Activated naive CD4-positive, alpha-beta T cell treated with anti-CD3 and anti-CD28 coated beads, Interleukin-2, amount 50 U/mL, for 24 hours (primary cell): ENCODE results near the gene NOS1AP.

Experiments used
- H3K27ac Mint-ChIP-seq: one replicate; pipeline ENCODE4 v1.8.0; 2021; ENCODE audit warnings: mild to moderate bottlenecking, mixed read lengths
- H3K27me3 Mint-ChIP-seq: one replicate; pipeline ENCODE4 v1.8.0; 2021; ENCODE audit warnings: mixed read lengths
- H3K36me3 Mint-ChIP-seq: one replicate; pipeline ENCODE4 v1.8.0; 2021; ENCODE audit warnings: mixed read lengths
- H3K4me1 Mint-ChIP-seq: one replicate; pipeline ENCODE4 v1.8.0; 2021; ENCODE audit warnings: mixed read lengths
- H3K4me3 Mint-ChIP-seq: one replicate; pipeline ENCODE4 v1.8.0; 2021; ENCODE audit warnings: mild to moderate bottlenecking, mixed read lengths
- H3K9me3 Mint-ChIP-seq: one replicate; pipeline ENCODE4 v1.8.0; 2021; ENCODE audit warnings: mixed read lengths

The NOS1AP gene

DNA sequence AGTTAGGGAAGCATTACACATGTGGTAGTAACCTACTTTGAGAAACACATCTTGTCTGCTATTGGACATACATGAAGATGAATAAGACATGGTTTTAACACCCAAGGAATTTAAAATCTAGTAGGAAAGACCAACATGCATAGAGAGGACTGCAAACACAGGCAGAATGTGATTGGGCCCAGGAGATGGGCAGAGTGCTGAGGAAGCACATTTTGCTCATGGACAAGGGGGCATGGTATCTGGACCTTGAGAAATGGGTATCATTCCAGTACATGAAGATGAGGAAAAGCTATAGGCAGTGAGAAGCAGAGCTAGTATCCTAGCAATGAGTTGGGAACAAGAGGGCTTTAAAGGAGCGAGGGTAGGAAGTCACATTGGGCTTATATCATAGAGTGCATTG lies 164.4 kb downstream of the NOS1AP start:
- no peak overlapping the region for H3K4me3 Mint-ChIP-seq
- H3K27ac Mint-ChIP-seq, result no peak overlapping the region
- no peaks in the 10 kb centered on the region for H3K36me3 Mint-ChIP-seq
- H3K4me1 Mint-ChIP-seq, result no peaks in the 10 kb centered on the region
- H3K27me3 Mint-ChIP-seq, result peaks cover 13% of the 10 kb centered on the region
- no peaks in the 10 kb centered on the region for H3K9me3 Mint-ChIP-seq

DNA sequence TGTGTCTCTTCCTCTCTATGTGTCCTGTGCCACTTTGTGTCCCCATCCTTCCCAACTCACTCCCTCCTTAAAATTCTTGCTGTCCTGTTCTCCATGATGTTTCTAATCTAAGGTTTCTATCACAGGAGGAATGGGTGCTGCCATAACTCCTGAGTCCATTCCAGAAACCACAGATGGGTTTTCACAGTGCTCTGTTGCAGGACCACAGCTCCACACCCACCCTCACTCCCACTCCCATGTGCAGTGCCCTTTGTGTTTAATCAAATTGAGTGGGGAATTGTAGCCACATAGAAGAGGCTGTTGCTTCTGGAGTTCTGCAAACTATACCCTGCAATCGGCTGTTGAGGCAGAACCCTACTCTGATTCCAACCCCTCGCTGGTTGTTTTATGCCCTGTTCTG lies 165.1 kb downstream of the NOS1AP start:
- no peaks in the 10 kb centered on the region for H3K36me3 Mint-ChIP-seq
- no peaks in the 10 kb centered on the region for H3K4me1 Mint-ChIP-seq
- peak overlapping the region; percentile 61 for H3K27ac Mint-ChIP-seq
- H3K27me3 Mint-ChIP-seq, result peaks cover 16% of the 10 kb centered on the region
- no peaks in the 10 kb centered on the region for H3K9me3 Mint-ChIP-seq
- no peak overlapping the region for H3K4me3 Mint-ChIP-seq

DNA sequence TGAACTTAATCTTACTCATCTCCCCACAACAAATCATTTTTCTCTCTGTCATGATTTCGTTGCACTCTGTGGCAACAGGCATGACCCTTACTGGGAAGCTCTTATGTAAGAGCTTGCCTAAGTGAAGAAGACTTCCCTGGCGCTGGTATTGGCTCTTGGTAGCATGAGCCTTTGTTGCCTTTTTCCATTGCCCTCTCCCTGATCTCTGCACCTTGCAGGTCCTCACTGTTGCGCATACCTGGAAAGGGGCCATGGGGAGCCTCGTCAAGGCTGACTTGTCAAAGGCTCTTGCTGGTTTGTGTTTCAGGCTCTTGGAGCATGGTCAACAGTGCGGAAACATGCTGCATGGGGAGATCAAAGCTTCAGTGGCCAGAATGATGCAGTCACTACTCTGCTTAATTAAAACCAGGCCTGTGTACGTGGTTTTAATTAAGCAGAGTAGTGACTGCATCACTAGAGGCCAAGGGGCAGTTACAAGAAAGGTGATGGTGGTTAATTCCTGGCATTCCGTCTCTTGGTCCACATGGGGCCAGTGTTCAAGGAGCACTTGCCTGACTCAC lies 165.8 kb downstream of the NOS1AP start:
- H3K27ac Mint-ChIP-seq, result no peak overlapping the region
- peaks cover 17% of the 10 kb centered on the region for H3K27me3 Mint-ChIP-seq
- no peaks in the 10 kb centered on the region for H3K9me3 Mint-ChIP-seq
- H3K4me1 Mint-ChIP-seq, result no peaks in the 10 kb centered on the region
- H3K4me3 Mint-ChIP-seq, result no peak overlapping the region
- H3K36me3 Mint-ChIP-seq, result no peaks in the 10 kb centered on the region

DNA sequence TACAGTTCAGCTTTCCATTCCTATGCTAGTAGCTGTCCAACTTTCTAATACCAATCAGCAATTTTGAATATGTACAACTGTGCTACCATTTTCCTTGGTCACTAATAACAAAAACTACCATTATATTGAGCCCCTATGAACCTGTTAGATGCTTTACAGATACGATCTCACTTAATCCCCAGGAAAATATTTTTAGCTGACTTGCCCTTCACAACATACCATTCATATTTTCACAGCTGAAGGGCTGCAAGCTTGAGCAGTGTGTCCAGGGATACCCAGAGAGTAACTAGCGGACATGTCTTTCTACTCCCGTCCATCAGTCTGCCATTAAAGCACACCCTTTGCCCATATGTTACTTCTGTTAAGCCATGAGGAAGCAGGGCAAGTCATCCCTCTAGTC lies 166.7 kb downstream of the NOS1AP start:
- Mint-ChIP-seq H3K27ac (no peak overlapping the region), H3K9me3 (no peaks in the 10 kb centered on the region), H3K27me3 (peaks cover 24% of the 10 kb centered on the region), H3K4me3 (no peak overlapping the region), H3K4me1 (no peaks in the 10 kb centered on the region), H3K36me3 (no peaks in the 10 kb centered on the region)

DNA sequence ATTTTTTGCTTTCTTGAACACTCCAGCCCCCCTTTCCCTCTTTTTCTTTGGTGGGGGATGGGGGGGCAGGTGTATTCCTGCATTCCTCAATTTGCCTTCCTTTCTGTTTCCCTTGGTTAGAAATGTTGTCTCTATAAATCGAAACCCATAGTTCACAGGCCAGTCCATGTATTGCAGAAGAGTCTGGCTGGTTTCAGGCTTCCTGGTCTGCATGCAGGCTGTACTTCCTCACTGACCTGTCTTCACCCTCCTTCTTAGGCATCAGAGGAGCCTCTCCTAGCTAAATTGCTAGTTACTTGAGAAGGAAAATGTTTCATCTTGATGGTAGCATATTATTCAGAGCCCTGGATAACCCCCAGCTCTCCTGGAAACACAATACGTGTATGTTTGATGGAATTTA lies 167.1 kb downstream of the NOS1AP start:
- no peaks in the 10 kb centered on the region for H3K4me1 Mint-ChIP-seq
- H3K9me3 Mint-ChIP-seq, result no peaks in the 10 kb centered on the region
- no peak overlapping the region for H3K4me3 Mint-ChIP-seq
- peaks cover 24% of the 10 kb centered on the region for H3K27me3 Mint-ChIP-seq
- H3K36me3 Mint-ChIP-seq, result no peaks in the 10 kb centered on the region
- no peak overlapping the region for H3K27ac Mint-ChIP-seq

DNA sequence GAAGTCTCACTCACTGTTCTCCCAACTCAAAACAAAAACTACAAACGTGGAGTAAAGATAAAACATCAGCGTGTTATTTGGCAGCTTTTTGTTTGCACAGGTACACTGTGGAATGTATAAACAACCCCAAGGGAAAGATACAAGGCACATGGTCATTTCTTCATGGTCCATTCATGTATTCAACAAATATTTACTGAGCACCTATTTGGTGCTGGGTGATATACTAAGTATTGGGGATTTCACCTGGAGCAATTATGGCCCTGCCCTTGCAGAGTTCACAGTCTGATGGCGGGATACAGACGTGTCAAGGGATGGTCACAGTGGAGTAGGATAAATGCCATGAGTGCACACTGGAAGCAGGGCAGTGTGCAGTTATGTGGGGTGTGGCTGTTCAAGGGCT lies 171.1 kb downstream of the NOS1AP start:
- Mint-ChIP-seq H3K36me3 (no peaks in the 10 kb centered on the region), H3K27ac (no peak overlapping the region), H3K4me3 (no peak overlapping the region), H3K4me1 (no peaks in the 10 kb centered on the region), H3K27me3 (peaks cover 17% of the 10 kb centered on the region), H3K9me3 (no peaks in the 10 kb centered on the region)

DNA sequence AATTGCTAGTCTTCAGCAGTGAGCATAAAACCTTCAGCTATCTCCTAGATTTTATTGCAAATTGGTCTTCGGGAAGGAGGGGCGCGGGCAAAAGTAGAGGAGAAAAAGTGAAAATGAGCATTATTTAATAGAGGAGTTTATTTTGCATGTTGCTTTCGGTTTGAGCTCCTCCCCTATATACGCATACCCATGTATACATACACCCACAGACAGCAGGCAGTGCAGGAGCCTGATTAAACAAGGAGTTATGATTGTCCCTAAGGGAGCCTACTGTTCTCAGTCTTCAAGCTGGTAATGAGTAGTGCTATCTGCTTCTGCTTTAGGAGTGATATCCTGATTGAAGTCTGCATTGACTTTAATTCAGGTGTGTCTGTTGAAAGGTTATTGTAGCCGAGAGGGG lies 173.3 kb downstream of the NOS1AP start:
- Mint-ChIP-seq H3K27me3 (peaks cover 17% of the 10 kb centered on the region), H3K4me3 (no peak overlapping the region), H3K9me3 (no peaks in the 10 kb centered on the region), H3K27ac (no peak overlapping the region), H3K36me3 (no peaks in the 10 kb centered on the region), H3K4me1 (no peaks in the 10 kb centered on the region)

DNA sequence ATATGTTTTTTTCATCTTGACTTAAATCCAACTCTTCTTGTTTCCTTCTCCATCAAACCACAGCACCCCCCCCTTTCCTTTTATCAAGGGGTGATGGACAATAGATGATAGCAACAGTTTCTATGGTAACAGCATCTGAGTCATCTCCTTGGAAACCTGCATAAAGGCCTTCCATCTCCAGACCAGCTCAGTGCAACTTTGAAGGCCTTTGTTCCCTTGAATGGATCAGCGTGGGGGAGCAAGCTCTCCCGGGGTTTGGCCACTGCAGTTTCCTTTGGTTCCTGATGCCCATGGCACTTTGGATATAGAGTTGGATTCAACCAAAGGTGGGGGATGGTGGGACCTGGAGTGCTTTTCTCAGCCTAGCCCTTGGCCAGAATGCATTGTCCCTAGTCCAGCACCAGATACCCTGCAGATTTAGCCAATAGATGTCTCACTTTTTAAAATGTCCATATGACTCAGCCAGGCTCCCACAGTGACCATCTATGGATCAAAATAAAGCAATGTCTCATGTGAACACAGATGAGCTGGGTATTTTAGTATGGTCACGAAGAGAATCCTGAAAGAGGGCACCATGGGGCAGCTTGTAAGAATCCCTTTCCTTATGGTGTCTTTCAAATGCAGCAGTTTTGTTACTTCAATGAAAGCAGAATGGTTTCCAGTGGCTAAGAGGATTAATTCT lies 179.5 kb downstream of the NOS1AP start:
- H3K4me1 Mint-ChIP-seq, result no peaks in the 10 kb centered on the region
- H3K27me3 Mint-ChIP-seq, result peaks cover 8% of the 10 kb centered on the region
- no peaks in the 10 kb centered on the region for H3K9me3 Mint-ChIP-seq
- H3K36me3 Mint-ChIP-seq, result no peaks in the 10 kb centered on the region
- H3K4me3 Mint-ChIP-seq, result no peak overlapping the region
- no peak overlapping the region for H3K27ac Mint-ChIP-seq

DNA sequence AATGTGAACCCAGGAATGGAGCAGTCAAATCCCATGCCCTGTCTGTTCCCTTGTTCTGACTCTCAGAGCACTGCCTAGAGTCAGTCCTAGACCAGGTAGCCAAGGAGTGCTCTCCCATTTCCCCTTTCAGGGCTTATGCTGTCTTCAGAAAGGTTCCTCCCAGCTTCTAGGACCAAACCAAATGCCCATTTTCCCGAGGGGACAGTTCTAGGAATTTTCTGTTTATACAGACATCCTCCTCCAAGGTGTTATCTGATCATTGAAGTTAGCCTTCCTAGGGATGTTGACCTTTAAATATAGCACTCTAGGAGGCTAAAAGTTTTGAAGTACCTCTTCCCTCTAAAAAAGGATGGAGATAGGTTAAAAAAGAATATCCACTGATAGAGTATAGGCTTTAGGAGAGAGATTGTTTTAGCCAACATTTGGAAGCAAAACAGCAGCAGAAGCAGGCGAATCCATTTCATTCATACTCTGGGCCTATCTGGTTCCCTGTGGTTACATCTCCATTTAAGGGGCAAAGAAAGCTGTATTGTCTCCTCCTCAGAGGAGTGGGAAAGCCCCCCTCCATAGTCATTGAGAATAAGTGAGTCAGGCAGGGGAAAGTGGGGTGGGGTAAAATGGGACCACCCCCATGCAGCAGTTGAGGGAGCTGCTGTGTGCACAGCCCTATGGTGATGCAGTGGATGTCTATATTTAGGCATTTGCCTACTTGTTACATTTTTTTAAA lies 180.7 kb downstream of the NOS1AP start:
- H3K27ac Mint-ChIP-seq, result no peak overlapping the region
- H3K27me3 Mint-ChIP-seq, result peaks cover 10% of the 10 kb centered on the region
- no peaks in the 10 kb centered on the region for H3K4me1 Mint-ChIP-seq
- no peak overlapping the region for H3K4me3 Mint-ChIP-seq
- no peaks in the 10 kb centered on the region for H3K36me3 Mint-ChIP-seq
- no peaks in the 10 kb centered on the region for H3K9me3 Mint-ChIP-seq

DNA sequence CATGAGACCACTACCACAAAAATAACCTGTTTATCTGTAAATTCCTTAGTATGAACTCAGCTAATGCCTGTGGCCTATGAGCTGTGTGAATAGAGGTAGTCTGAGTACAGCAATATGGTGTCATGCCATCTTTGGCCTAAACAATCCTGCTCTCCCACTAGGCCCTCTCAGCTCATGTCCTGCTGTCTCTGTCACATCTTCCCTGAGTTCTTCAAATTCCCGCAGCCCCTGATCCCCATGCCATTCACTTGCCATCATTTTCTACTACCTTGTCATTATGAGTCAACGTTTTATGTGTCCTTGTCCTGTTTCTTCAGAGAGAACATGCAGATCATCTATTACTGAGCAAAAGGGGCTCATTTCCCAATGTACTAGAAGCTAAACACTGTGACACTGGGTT lies 181.6 kb downstream of the NOS1AP start:
- no peak overlapping the region for H3K4me3 Mint-ChIP-seq
- H3K4me1 Mint-ChIP-seq, result no peaks in the 10 kb centered on the region
- no peaks in the 10 kb centered on the region for H3K36me3 Mint-ChIP-seq
- no peak overlapping the region for H3K27ac Mint-ChIP-seq
- H3K27me3 Mint-ChIP-seq, result peaks cover 9% of the 10 kb centered on the region
- no peaks in the 10 kb centered on the region for H3K9me3 Mint-ChIP-seq

DNA sequence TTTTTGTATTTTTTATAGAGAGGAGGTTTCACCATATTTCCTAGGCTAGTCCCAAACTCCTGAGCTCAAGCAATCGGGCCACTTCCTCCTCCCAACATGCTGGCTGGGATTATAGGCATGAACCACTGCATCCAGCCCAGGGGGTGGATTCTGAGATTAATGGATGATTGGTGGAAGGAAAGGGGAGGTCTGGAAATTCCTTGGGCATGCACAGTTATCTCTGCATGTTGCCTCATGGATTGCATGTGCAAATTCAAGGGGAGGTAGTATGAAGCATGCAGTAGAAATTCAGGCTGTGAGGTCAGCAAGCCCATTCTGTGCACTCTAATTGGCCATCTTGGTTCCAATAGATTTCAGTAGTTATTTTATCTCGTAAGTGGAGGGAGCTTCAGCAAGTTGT lies 182.7 kb downstream of the NOS1AP start:
- no peaks in the 10 kb centered on the region for H3K4me1 Mint-ChIP-seq
- H3K9me3 Mint-ChIP-seq, result no peaks in the 10 kb centered on the region
- H3K36me3 Mint-ChIP-seq, result no peaks in the 10 kb centered on the region
- H3K4me3 Mint-ChIP-seq, result no peak overlapping the region
- H3K27ac Mint-ChIP-seq, result no peak overlapping the region
- H3K27me3 Mint-ChIP-seq, result peaks cover 13% of the 10 kb centered on the region

DNA sequence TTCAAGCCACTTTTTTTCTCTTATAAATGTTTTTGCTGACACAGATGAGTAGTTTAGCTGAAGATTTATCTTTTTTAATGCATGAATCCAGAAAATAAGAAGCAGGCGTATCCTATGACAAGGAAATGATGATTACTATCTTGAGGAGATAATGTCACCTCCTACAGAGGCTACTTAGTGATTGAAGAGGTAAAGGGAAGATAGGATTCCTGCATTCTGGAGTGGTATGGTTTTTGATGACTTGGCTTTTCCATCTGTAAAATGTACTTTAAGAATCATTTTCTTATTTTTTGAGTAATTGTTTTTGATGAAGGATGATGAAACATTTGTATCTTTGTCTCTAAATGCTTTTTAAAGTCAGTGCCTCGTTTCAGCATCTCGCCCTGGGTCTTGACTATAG lies 184.3 kb downstream of the NOS1AP start:
- no peak overlapping the region for H3K4me3 Mint-ChIP-seq

DNA sequence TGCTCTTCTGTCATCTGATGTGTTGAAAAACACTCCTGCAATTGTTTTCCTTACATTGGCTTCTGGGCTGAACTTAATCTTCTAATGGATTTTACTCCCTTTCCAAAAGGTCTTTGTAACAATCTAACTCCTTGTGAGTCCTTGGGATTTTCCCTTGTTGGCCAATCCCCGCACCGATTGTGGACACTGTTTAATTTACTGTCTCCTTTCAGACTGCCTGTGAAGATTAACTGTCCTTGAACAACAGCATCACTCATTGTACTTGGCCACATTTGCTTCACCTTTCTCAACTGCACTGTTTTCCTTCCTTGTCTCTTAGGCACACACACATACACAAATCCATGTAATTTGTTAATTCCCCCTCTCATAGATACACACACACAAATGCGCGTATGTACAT lies 186.8 kb downstream of the NOS1AP start:
- Mint-ChIP-seq H3K4me3 (no peak overlapping the region), H3K4me1 (no peaks in the 10 kb centered on the region)

More for the DNA sequence above, 184.3 kb downstream of the NOS1AP start:
- Mint-ChIP-seq H3K27me3 (peaks cover 15% of the 10 kb centered on the region), H3K9me3 (no peaks in the 10 kb centered on the region), H3K4me1 (no peaks in the 10 kb centered on the region), H3K27ac (no peak overlapping the region), H3K36me3 (no peaks in the 10 kb centered on the region)

DNA sequence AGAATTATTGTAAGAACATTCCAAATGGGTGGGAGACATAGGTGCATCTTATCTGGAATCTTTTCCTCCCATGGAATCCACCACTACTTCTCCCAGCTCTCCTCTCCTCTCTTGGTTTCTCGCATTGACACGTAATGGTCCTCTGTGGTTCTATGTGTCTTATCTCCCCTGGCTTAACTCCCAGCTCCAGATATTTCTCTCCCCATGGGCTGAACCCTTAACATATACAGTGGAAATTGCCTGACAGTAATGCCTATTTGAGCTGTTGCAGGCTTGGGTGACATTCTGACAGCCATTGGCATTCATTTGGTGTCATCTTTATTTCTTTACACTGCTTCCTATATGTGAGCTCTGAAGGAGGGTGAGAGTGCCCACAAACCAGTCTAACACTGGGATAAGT lies 188.9 kb downstream of the NOS1AP start:
- H3K4me3 Mint-ChIP-seq, result no peak overlapping the region
- no peaks in the 10 kb centered on the region for H3K4me1 Mint-ChIP-seq
- H3K9me3 Mint-ChIP-seq, result no peaks in the 10 kb centered on the region
- no peak overlapping the region for H3K27ac Mint-ChIP-seq
- peaks cover 20% of the 10 kb centered on the region for H3K27me3 Mint-ChIP-seq
- no peaks in the 10 kb centered on the region for H3K36me3 Mint-ChIP-seq

More for the DNA sequence above, 186.8 kb downstream of the NOS1AP start:
- H3K27ac Mint-ChIP-seq, result no peak overlapping the region
- H3K9me3 Mint-ChIP-seq, result no peaks in the 10 kb centered on the region
- H3K36me3 Mint-ChIP-seq, result no peaks in the 10 kb centered on the region
- peaks cover 18% of the 10 kb centered on the region for H3K27me3 Mint-ChIP-seq

DNA sequence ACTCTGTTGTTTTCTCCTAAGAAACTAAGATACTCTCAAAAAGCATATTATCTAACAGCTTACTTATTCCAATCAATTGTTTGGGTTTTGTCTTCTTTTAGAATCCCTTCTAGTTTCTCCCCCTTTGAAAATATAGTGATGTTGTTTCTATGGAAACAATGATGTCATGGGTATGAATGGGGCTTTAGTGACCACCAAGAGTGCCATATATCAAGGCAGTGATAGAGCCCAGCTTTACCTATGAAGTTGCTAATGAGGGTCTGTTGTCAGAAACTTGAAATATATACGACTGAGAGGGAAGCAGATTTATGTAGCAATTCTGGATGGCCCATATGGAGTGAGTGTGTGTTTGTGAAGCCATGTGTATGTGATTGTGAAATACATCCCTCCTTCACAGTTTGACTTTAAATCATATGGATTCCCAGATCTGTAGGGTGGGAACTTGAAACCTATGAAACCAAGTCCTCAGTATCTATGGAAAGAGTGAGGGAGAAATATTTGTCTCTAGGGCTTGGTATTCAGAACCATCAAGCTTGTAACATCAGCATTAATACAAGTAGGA lies 190.5 kb downstream of the NOS1AP start:
- no peak overlapping the region for H3K27ac Mint-ChIP-seq

DNA sequence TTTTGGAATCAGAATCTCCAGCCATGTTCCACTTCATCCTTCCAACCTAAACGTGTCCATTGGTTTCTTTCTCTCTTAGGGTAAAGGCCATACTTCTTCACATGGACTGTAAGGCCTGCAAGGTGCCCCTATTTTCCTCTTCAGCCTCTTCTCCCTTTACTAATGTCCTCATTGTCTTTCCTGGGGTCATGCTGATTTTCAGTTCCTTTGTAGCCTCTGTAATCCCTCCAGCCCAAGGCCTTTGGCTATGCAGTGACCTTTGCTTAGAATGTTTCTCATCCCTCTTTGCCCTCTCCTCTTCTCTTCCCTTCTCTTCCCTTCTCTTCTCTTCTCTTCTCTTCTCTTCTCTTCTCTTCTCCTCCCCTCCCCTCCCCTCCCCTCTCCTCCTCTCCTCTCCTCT lies 194.6 kb downstream of the NOS1AP start:
- H3K4me3 Mint-ChIP-seq, result no peak overlapping the region
- peaks cover 12% of the 10 kb centered on the region for H3K27me3 Mint-ChIP-seq
- no peaks in the 10 kb centered on the region for H3K4me1 Mint-ChIP-seq
- H3K27ac Mint-ChIP-seq, result no peak overlapping the region
- no peaks in the 10 kb centered on the region for H3K9me3 Mint-ChIP-seq
- H3K36me3 Mint-ChIP-seq, result no peaks in the 10 kb centered on the region

More for the DNA sequence above, 190.5 kb downstream of the NOS1AP start:
- H3K36me3 Mint-ChIP-seq, result no peaks in the 10 kb centered on the region
- no peaks in the 10 kb centered on the region for H3K9me3 Mint-ChIP-seq
- no peaks in the 10 kb centered on the region for H3K4me1 Mint-ChIP-seq
- no peak overlapping the region for H3K4me3 Mint-ChIP-seq
- H3K27me3 Mint-ChIP-seq, result peaks cover 18% of the 10 kb centered on the region
